GM21528 (cell line): ENCODE results near the gene TJP3.
A peak's percentile ranks its signal among the peaks of the same experiment; 100 is the strongest.

Source experiments
- ATAC-seq: cut with Tn5 transposase; IDR thresholded peaks from one replicate; pipeline ENCODE4 v1.9.1; 2021; ENCODE audit warnings: mild to moderate bottlenecking, moderate library complexity; ENCODE audit not compliant: unreplicated experiment, low FRiP score

The TJP3 gene

GRCh38 chr19:3700242-3701032 lies 7.7 kb upstream of the TJP3 start, which contains the start of gene PIP5K1C:
PIP5K1C (minus strand) TSS chr19:3700468; CDS start chr19:3700390, 78 bp downstream.
- peak; percentile 76 for ATAC-seq

GRCh38 chr19:3701200-3701599 lies 7.0 kb upstream of the TJP3 start:
- ATAC-seq: no peak

DNA sequence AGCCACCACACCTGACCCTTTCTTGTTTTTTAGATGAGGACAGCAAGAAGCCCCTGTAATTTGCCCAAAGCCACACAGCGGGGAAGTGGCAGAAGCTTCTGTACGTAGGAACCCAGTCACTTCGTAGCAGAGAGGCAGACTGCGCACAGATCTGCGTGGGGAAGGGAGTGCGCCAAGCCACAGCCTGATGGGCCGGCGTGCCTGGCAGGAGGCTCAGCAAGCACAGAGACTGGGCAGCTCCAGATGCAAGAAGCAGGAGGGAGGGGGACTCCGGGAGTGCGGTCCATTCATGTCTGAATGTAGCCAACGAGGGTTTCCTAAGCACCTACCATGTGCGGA lies 347 bp upstream of the TJP3 start:
- no peak for ATAC-seq

DNA sequence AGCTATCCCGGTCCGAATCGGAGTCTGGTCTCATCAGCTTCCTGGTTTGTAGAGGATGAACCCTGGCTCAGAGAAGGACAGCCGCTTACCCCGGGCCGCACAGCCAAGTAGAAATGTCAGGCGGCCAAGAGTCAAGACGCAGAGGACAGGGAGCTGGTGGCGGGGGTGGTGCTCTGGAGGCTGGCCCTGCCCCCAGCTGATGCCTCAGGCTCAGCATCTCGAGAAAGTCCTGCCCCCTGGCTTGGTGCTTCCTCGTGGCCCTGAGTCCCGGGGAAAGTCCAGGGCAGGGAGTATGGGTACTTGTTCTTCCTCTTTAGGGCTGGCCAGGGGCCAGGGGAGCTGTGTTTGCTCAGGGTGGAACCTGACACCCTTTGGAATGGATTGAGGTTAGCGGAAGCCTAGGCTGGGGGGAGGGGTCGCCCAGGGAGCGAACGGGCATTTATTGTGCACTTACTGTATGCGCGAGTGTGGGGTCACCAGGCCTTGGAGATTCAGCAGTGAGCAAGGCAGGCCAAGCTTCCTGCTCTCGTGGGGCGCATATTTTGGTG lies 2.2 kb downstream of the TJP3 start:
- ATAC-seq: no peak

GRCh38 chr19:3712663-3713611 lies 4.8 kb downstream of the TJP3 start:
- ATAC-seq: no peak

- no peak for ATAC-seq
Measured at GRCh38 chr19:3716147-3716668, 8.0 kb downstream of the TJP3 start.

- ATAC-seq: no peak
Measured at GRCh38 chr19:3719868-3720267, 11.7 kb downstream of the TJP3 start.

- ATAC-seq: no peak
Measured at GRCh38 chr19:3720349-3720917, 12.2 kb downstream of the TJP3 start.

- ATAC-seq: no peak
Measured at GRCh38 chr19:3721131-3721886, 13.1 kb downstream of the TJP3 start.

- ATAC-seq: no peak
Measured at GRCh38 chr19:3721887-3722442, 13.8 kb downstream of the TJP3 start.

GRCh38 chr19:3722443-3723109 lies 14.4 kb downstream of the TJP3 start:
- ATAC-seq: no peak

DNA sequence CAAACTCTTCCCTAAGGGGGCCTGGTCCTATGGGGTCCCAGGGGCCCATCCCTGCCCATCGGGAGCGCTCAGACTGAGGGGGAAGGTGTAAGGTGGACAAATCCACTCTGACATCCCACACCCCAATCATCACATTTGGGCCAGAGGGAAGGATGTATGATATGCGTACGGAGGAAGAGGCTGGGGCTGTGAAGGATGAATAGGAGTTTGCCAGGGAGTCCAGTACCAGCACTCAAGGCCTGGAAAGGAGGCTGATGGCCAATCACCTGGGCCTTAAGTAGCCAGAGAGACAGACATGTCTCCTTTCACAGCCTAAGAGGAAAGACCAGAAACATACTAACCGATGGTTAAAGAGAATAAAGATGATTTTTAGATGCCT lies 14.9 kb downstream of the TJP3 start:
- no peak for ATAC-seq

- ATAC-seq: no peak
Measured at GRCh38 chr19:3723883-3724282, 15.7 kb downstream of the TJP3 start.

- ATAC-seq: no peak
Measured at GRCh38 chr19:3725121-3725520, 16.9 kb downstream of the TJP3 start.

- no peak for ATAC-seq
Measured at GRCh38 chr19:3725640-3726310, 17.6 kb downstream of the TJP3 start.

- no peak for ATAC-seq
Measured at GRCh38 chr19:3730457-3730958, 22.3 kb downstream of the TJP3 start.

DNA sequence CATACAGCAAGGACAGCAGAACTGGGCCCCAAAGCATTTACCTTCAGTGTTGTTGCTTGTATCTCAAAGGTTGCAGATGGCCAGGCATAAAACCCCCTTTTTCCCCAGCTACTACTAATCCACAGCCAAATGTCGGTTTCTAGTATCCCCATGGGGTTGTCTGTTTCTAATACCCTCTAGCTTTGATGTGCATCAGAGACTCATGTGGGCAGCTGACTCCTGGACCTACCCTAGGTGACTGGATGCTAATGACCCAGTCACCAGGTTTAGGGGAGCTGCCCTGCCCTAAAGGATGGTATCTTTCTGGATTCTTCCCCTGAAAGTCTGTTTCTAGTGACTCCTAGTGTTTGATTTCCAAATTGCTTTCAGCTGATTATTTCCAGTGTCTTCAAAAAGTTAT lies 23.9 kb downstream of the TJP3 start:
- no peak for ATAC-seq

- no peak for ATAC-seq
Measured at GRCh38 chr19:3733549-3734309, 25.5 kb downstream of the TJP3 start.
